Fibroblast of skin of left biceps (primary cell): ENCODE results near the gene ESR1.

ENCODE experiments used
- DNase-seq, 2 experiments: peaks; one replicate each; pipeline ENCODE4 v3.0.0-alpha.2; 2013; ENCODE audit warnings: low read depth in 2 of 2

ESR1 gene

DNA sequence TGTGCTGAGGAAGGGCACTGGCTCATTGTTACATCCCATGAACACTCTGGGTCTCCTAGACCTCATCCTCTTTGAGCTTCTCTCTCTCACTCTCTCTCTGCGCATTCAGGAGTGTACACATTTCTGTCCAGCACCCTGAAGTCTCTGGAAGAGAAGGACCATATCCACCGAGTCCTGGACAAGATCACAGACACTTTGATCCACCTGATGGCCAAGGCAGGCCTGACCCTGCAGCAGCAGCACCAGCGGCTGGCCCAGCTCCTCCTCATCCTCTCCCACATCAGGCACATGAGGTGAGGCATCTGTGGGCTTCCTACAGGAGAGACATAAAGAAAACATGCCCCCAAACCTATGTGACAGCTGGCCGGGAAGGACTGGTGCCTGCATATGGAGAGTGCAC lies 286.8 kb downstream of the ESR1 start:
- no peak for DNase-seq

DNA sequence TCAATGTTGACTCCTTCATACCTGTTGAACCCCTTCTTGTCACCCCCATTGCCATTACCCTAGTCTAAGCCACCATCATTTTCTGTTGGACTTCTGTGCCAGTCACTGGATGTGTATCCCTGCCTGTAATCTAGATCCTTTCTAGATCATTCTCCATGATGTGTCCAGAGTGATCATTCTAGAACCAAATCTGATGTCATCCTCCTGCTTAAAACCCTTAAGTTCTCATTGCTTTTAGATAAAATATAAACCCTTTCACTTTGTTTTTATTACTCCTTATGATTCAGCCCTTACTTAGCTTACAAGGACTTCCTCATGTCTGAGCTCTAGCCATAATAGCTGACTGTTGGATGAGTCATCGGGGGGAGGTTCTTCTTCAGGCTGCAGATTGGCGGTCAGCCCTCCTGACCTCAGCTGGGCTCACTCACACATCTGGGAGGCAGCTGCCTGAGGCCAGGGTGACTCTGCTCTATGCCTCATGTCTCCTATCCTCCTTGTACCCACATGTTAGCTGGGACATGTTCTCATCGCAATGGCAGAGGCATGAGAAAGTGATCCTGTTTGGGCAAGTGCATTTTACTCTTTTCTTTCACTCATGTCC lies 287.6 kb downstream of the ESR1 start:
- DNase-seq, result peak; percentile 97 to 98

DNA sequence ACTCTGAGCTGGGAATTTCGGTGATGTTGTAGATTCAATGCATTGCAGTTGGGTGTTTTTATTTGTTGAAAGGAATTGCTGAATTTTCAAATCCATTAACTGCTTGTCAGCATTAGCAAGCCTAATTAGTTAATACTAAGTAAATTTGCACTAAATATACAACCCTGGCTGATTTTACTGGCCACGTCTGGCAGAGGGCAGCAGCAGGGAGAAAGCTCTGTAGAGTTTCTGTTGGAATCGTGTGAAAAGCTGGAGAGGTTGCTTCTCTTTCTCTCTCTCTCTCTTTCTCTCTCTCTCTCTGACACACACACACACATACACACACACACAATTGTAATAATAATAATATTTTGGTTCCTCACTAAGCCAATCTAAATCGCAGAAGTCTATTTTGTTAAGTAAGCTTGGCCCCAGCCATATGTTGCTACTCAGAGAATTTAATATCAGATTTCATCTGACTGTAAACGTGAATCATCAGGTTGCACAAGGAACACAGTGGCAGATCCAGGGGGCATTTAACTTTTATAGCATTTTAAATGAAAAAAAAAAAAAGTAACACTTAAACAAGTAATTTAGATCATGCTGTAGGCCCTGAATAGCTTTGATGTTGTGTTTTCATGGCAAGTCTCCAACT lies 289.5 kb downstream of the ESR1 start:
- peak; percentile 88 to 90 for DNase-seq

DNA sequence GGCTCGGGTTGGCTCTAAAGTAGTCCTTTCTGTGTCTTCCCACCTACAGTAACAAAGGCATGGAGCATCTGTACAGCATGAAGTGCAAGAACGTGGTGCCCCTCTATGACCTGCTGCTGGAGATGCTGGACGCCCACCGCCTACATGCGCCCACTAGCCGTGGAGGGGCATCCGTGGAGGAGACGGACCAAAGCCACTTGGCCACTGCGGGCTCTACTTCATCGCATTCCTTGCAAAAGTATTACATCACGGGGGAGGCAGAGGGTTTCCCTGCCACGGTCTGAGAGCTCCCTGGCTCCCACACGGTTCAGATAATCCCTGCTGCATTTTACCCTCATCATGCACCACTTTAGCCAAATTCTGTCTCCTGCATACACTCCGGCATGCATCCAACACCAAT lies 291.2 kb downstream of the ESR1 start:
- DNase-seq, result no peak

DNA sequence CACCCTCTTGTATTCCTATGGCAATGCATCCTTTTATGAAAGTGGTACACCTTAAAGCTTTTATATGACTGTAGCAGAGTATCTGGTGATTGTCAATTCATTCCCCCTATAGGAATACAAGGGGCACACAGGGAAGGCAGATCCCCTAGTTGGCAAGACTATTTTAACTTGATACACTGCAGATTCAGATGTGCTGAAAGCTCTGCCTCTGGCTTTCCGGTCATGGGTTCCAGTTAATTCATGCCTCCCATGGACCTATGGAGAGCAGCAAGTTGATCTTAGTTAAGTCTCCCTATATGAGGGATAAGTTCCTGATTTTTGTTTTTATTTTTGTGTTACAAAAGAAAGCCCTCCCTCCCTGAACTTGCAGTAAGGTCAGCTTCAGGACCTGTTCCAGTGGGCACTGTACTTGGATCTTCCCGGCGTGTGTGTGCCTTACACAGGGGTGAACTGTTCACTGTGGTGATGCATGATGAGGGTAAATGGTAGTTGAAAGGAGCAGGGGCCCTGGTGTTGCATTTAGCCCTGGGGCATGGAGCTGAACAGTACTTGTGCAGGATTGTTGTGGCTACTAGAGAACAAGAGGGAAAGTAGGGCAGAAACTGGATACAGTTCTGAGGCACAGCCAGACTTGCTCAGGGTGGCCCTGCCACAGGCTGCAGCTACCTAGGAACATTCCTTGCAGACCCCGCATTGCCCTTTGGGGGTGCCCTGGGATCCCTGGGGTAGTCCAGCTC lies 292.1 kb downstream of the ESR1 start:
- DNase-seq, result no peak

DNA sequence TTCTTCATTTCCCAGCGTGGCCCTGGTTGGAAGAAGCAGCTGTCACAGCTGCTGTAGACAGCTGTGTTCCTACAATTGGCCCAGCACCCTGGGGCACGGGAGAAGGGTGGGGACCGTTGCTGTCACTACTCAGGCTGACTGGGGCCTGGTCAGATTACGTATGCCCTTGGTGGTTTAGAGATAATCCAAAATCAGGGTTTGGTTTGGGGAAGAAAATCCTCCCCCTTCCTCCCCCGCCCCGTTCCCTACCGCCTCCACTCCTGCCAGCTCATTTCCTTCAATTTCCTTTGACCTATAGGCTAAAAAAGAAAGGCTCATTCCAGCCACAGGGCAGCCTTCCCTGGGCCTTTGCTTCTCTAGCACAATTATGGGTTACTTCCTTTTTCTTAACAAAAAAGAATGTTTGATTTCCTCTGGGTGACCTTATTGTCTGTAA lies 292.7 kb downstream of the ESR1 start:
- DNase-seq, result no peak

DNA sequence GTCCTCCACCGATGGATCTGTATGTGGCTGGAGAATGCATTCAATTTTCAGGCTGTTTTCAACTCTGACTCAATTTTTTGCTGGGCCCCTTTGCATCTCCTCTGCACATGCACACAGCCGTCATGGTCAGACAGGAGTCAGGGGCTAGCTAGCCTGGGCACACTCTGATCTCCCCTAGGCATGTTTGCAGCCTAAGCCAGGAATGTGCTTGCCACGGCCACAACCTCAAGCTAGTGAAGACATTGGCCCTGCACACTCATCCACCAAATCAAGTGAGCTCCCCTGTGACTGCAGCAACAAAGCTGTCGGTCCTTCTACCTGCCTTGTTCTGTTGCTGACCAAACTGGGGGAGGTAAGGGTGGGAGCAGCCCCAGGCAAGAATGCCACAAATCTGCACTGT lies 300.5 kb downstream of the ESR1 start:
- DNase-seq, result no peak

DNA sequence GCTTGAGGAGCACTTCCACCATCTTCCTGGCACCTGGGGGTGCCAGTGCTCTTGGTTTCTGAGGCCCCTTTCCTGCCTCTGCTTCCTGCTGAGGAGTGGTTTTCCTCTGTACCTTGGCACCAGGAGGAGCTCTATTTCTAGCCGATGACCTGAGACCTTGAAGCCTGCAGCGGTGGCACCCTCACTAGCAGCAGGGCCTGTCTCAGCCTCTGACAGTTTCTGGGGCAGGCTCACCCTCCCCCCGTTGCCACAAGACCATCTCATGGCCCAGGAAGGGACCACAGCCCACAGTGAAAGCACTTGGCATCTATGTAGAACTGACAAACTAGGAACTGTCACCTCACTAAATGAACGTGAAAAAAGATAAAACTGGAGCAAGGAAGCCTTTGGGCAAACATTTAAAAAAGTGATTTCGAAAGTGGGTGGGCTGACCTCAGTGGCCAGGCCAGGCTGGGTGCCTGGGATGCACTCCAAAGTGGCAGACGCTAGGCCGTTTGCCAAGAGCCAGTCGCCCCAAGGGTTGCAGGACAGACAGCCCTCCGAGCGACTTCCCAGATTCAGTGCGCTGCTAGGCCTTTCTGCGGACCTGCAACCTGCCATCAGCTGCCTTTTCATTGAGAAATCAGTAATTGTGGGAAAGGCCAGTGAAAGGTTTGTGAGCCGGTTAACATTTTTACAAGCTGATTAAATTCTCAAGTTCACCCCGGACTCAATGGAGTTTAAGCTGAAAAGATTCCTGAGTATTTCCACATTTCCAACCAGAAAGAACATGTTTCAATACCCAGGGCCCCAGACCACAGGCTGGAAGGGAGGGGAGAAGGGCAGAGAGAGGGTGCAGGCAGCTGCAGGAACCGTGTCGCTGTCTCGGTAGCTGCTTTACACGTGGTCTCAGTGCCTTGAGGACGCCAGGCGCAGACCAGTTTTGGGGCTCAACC lies 303.7 kb downstream of the ESR1 start:
- no peak for DNase-seq

DNA sequence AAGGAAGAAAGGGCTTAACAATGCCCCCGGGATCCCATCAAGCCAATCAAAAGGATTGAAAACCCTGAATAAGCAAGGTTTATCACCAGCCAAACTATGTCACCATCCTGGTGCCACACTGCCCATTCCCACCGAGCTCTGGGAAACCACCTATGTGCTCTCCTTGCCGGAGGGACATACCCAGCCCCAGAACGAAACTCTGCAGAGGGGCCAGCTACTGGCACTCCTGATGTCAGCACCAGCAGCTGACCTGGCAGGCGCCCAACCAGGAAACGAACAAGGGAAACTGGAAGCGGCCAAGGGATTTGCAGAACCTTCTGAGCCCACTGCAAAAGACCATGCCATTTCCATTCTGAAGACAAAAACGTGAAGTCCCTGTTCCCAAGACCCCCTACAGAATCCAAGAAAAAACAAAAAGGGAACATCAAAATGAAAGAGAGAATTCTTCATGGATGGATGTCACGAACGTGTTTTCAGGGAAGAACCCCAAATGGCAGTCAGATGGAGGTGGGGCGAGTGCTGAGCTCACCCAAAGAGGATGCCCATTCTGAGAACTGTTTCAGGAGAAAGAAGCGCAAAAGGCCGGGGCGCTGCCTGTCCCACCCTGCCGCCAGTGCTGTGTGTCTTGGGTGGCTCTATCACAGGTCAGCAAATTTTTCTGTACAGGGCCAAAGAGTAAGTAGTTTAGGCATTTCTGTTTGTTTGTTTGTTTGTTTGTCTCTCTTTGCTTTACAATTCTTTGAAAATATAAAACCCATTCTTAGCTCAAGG lies 305.2 kb downstream of the ESR1 start:
- no peak for DNase-seq

DNA sequence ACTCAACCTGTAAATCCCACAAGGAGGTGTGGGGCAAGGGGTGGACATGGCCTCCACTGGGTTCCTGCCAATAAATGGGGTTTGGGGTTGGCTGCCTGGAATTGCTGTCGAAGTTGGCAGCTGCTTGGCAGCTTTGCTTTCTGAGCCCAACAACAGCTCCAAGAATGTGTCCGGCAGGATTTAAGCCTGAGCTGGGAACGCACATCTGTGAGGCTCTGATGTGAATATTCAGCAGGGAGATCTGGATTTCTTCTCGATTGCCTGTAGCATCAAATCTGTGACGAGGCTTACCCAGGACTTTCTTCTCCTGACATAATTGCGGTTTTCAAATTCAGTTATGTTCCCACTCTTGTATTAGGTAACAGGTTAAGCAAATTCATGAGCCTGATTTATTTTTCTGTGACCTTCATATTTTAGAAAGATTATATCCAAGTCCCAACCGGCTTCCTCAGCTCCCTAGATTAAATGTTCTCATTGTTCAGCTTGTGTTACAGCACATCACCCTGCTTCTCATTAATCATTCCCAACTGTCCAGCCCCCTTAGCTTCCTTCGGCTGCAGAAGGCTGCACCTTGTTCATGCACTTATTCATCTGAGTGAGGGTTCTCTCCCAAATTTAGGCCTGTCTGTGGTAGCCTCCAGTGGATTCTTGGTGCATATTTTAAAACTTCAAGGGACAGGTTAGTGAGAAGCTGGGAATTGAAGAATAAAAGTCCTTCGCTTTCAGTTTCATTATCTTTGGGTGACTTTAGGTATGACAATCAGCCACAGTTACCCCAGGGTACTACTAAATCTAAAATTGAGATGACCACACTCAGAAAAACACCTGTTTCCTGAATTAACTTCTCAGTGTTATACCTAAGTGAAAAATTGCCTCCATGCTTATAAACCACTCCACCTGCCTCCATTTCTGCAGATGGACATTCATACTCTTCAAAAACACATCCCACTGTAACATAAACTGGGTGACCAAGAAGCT lies 310.0 kb downstream of the ESR1 start:
- no peak for DNase-seq

DNA sequence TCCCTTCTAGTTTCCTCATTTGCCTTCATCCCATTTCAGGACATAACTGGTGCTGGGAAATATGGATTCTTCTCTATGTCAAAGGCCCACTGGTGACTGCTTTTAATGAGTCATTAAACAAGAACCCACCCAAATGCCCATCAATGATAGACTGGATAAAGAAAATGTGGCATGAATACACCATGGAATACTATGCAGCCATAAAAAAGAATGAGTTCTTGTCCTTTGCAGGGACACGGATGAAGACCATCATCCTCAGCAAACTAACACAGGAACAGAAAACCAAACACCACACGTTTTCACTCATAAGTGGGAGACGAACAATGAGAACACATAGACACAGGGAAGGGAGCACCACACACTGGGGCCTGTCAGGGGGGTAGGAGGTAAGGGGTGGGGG lies 310.7 kb downstream of the ESR1 start:
- no peak for DNase-seq

DNA sequence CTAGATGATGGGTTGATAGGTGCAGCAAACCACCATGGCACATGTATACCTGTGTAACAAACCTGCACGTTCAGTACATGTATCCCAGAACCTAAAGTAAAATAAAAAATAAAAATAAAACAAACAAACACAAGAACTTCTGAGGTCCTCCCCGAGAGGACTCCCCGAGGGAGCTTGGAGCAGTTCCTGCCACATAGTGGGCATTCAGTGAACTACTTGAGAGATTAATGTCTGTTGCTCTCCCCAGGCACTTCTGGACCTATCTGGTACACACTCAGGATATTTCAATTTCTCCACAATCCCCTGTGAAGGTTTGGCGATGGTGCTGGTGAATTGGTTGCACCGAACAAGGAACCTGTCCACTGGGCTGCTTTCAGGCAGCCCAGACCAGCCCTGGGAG lies 311.2 kb downstream of the ESR1 start:
- DNase-seq, result no peak

DNA sequence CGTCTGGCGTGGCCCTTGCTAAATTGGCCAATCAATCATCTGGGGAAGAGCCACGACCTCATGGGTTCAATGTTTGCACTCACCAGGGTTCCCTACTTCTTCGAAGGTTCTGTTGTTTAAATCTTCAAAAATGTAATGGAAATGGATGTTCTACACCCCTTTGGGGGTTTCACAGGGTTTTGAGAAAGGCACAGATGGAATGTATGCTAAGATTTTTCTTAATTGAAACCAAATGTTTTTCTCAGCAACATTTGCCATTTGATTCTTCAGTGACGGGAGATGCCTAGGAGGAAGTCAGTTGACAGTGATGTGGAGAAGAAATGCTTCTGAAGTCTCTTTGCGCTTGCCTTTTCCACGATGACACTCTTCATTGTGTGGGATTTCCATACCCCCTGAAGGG lies 312.3 kb downstream of the ESR1 start:
- DNase-seq, result peak; percentile 13 to 30

DNA sequence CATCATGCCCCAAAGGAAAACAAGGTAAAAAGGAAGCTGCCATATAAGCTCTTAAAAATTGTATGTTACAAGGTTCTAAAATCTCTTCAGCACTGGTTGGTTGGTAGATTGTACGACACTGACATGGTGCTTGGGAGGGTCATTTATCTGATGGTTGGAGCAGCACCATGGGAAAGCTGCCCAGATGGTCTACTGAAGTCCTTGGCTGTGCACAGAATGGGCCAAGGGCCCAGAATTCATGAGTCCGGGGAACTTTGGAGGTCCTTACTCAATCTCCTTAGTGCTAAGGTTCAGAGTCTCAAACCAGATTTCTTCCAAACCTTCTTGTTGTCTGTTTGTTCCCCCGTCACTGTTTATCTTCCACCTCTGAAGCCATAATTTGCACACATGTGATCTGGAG lies 314.4 kb downstream of the ESR1 start:
- no peak for DNase-seq

DNA sequence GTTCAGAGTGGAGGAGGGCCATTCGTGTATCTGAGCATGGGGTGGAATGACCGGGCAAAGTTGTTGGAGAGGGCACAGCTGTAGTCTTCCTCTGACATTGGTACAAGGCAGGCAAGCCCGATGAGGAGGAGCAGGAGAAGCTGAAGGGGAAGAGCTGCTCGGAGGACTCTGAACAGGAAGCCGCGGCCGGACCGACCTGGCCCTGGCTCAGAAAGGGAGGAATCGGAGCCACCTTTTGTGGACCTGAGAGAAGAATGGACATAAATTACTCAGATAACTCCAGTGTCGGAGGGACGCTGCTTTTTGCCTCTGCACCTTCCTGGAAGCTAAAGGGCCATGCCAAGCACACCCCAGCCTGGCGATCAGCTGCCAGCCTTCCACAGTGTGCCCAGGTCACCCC lies 315.0 kb downstream of the ESR1 start:
- no peak for DNase-seq

DNA sequence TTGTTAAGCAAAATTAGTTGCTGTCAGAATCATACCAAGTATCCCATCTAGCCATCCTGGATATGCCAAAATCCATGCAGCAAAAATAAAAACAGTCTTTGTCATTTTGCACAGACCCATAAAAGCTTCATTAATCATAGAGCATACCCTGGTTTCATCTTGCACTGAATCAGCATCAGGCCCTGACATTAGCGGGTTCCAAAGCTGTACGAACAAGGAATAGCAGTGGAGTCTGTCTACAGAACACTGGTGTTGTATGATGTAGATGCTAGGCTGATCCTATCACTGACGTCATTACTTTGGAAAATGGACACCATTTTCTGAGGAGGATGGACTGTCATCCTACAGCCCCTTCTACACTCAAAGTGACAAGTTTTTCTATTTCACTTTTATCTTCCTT lies 315.6 kb downstream of the ESR1 start:
- DNase-seq, result no peak

DNA sequence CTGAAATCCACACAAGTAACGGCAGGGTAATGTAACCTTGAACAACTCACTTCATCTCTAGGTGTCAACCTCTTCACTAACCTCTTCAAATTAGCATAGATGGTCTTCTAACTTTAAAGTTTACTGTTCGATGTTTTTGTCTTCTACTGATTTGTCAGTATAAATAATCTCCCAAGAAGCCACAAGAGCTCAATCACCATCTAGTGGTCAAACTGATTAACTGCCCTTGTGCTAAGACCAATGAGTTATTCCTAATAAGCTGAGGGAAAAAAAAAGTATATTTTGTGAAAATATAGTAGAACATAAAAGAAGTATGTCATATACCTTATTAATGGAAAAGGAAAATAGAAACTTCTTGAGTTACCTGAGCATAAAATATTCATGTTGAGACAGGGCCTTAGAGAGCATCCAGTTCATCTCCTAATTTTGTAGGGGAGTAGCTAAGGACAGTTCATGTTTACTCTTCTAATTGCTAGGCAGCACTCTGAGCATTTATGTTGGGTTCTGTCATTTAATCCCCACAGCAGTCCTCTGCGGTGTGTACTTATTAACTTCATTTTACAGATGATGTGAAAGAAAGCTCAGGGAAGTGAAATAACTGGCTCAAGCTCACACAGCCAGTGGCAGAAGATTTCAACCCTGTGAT lies 317.1 kb downstream of the ESR1 start:
- DNase-seq, result peak; percentile 19 to 25

DNA sequence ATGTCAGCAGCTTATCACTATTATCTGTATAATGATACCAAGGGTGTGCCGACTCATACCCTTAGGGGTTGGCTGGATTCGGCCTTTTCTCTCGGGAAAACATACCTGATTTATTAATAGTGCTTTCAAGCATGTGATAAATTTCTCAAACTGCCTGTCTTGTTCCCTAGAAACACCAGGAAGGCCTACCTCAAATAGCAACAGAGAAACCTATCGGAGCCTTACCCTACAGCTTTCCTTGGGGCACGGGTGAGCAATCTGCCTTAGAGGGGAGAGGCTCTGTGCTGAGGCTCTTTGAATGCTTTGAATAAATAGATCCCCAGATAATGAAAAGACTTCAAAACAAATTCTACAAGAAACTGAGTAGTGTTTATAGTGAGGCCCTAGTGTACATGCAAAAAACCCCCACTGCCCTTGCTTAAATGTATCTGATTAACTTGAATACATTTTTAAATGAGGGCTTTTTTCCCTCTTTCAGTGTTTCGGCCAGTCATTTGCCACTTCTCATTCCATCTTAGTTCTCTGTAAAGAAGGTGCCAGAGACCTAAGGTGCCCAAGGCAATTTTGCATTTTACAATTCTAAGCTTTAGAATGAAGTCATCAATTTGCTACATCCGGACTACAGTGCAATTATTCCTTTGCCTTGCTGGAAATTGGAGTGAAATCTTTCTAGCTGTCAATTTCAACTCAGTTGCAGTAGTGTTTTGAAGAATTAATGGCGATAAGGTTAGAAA lies 320.1 kb downstream of the ESR1 start:
- no peak for DNase-seq

DNA sequence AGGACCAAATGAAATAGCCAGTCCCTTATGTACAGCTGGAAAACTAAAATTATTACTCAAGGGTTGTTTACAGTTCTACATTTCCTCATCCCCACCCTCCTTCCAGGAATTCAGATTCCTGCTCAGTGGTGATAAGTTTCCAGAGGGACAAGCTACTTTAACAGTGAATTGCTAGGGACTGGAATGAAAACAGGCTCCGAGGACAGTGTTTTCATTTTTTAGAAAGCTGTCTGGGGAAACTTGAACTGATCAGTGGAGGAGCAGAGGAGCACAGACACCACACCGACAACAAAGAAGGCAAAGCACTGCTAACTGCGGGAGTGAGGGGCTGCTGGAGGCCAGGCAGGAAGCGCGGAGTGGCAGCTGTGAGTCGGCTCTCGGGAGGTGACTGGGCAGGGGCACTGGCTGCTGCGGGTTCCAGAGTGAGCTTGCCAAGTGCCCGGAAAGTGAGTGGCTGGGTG lies 322.2 kb downstream of the ESR1 start:
- DNase-seq, result no peak
